T1000 (cell line): ENCODE results near the gene DOCK4.
A peak's percentile ranks its signal among the peaks of the same experiment; 100 is the strongest.
"Not testable (repeated sequence)": the region's sequence is repeated elsewhere in the genome, so short reads cannot be mapped to it uniquely, and the experiment has no call there.

ENCODE experiments used
- DNase-seq: peaks from one replicate; lab custom pipeline; 2025; ENCODE audit warnings: mixed read lengths; lab: John Stamatoyannopoulos, UW

The DOCK4 gene, protein sequence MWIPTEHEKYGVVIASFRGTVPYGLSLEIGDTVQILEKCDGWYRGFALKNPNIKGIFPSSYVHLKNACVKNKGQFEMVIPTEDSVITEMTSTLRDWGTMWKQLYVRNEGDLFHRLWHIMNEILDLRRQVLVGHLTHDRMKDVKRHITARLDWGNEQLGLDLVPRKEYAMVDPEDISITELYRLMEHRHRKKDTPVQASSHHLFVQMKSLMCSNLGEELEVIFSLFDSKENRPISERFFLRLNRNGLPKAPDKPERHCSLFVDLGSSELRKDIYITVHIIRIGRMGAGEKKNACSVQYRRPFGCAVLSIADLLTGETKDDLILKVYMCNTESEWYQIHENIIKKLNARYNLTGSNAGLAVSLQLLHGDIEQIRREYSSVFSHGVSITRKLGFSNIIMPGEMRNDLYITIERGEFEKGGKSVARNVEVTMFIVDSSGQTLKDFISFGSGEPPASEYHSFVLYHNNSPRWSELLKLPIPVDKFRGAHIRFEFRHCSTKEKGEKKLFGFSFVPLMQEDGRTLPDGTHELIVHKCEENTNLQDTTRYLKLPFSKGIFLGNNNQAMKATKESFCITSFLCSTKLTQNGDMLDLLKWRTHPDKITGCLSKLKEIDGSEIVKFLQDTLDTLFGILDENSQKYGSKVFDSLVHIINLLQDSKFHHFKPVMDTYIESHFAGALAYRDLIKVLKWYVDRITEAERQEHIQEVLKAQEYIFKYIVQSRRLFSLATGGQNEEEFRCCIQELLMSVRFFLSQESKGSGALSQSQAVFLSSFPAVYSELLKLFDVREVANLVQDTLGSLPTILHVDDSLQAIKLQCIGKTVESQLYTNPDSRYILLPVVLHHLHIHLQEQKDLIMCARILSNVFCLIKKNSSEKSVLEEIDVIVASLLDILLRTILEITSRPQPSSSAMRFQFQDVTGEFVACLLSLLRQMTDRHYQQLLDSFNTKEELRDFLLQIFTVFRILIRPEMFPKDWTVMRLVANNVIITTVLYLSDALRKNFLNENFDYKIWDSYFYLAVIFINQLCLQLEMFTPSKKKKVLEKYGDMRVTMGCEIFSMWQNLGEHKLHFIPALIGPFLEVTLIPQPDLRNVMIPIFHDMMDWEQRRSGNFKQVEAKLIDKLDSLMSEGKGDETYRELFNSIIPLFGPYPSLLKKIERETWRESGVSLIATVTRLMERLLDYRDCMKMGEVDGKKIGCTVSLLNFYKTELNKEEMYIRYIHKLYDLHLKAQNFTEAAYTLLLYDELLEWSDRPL (N-terminal part only)

GRCh38 chr7:112206238-112206990 lies at the start of gene DOCK4, which contains the start of gene ZNF277:
TSS of gene DOCK4 (minus strand) at chr7:112206399. CDS start at chr7:112206138, 261 bp downstream.
TSS of gene ZNF277 (plus strand) at chr7:112206695. CDS start at chr7:112206717, 22 bp downstream.
- peak; percentile 95 for DNase-seq

GRCh38 chr7:112255388-112255720 lies 49.2 kb upstream of the DOCK4 start:
- no peak for DNase-seq

GRCh38 chr7:112254709-112255387 lies 48.6 kb upstream of the DOCK4 start:
- no peak for DNase-seq

DNA sequence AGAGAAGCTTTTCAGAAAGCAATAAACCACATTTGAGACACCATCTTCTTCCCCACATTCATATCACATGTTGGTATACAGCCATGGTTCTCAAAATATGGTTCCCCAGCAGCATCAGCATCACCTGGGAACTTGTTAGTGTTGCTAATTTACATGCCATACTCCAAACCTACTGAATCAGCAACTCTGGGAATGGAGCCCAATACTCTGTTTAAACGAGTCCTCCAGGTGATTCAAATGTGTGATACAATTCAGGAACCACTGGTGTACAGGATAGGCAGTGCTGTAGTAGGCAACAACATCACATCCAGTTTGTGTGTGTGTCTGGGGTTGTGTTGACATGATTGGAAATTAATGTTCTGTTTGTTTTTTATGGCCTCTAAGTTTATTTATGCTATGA lies 48.0 kb upstream of the DOCK4 start:
- DNase-seq, result no peak

DNA sequence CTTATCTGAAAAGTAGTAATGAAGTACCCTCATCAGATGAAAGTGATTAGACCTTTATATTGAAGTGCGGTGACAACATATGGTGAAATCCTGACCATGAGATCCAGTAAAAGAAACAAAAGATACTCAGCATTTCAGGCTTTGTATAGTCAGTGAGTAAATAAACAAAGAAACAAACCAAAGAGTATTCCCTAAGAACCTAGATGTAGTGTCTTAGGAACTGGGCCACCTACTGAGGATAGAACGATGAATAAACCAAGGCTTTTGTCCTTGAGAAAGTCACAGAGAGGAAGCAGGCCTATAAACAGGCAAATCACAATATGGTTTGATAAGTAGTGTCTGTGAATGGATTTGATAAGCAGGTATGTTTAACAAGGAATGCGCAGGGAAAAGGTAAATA lies 46.5 kb upstream of the DOCK4 start:
- no peak for DNase-seq

- DNase-seq, result no peak
These were observed 45.9 kb upstream of the DOCK4 start for GRCh38 chr7:112252141-112252540.

DNA sequence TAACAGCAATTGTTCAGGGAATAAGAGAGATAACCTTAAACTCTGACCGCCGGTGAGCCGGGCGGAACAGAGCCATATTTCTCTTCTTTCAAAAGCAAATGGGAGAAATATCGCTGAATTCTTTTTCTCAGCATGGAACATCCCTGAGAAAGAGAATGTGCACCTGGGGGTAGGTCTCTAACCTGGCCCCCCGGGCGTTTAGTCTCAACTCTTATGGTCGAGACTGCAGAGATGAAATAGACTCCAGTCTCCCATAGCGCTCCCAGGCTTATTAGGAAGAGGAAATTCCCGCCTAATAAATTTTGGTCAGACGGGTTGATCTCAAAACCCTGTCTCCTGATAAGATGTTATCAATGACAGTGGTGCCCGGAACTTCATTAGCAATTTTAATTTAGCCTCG lies 43.8 kb upstream of the DOCK4 start:
- DNase-seq, result not testable (repeated sequence)

- no peak for DNase-seq
These were observed 42.4 kb upstream of the DOCK4 start for GRCh38 chr7:112248598-112248997.

DNA sequence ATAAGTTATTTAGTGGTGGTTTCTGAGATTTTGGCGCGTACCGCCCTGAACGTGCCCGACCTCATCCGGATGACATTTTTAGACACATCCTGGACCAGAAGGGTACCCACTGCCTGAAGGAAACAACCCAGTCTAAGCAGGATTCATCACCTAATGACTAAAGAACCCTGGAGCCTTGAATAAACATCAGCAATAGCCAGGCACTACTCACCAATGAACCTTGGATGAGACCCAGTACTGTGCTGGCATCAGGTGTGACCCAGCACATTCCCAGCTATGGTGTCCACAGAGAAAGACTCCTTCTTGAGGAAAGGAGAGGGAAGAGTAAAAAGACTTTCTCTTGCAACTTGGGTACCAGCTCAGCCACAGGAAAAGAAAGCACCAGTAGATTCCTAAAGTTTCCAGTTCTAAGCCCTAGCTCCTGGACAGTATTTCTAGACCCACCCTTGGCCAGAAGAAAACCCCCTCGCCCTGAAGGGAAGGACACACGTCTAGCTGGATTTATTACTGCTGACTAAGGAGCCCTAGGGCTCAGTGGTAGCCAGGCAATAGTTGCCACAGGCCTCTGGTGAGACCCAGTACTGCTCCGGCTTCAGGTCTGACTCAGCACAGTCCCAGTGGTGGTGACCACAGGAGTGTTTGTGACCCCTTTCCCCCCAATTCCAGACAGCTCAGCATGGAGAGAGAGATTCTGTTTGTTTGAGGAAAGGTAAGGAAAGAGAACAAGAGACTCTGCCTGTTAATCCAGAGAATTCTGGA lies 32.8 kb upstream of the DOCK4 start:
- peak; percentile 56 for DNase-seq

DNA sequence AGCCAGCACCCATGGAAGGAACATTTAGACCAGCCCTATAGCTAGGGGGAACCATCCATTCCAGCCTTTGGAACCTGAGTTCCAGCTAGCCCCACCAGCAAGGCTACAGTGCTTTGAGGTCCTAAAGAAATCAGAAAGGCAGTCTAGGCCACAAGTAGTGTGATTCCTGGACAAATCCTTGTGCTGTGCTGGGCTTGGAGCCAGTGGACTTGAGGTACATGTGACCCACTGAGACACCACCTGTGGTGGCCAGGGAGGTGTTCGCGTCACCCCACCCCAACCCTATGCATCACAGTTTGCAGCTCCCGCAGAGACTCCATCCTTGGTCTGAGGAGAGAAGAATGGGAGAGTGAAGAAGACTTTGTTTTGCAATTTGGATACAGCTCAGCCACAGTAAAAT lies 32.1 kb upstream of the DOCK4 start:
- DNase-seq, result no peak

DNA sequence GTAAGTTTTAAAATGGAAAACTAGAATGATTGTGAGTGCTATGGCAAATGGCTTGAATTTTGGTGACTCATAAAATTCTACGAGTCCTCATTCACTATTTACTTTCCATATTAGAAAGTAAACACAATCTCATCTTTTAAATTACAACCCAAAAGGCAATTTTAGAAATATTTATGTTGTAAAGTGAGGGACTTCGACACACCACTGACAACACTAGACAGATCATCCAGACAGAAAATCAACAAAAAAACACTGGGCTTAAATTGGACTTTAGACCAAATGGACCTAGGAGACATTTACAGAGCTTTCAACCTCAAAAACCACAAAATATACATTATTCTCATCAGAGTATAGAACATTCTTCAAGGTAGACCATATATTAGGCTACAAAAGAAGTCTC lies 30.4 kb upstream of the DOCK4 start:
- no peak for DNase-seq

DNA sequence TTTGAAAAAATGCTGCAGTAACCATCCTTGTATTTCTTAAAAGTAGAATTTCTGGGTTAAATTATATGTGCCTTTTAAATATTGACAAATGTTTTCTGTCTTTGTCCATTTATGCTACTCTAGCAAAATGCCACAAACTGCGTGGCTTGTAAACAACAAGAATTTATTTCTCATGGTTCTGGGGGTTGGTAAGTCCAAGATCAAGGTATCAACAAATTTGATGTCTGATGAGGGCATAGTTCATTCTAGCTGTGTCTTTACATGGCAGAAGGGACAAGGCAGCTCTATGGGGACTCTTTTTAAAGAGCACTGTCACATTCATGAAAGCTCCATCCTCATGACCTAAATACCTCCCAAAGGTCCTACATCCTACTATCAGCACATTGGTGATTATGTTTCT lies 27.9 kb upstream of the DOCK4 start:
- DNase-seq, result no peak

DNA sequence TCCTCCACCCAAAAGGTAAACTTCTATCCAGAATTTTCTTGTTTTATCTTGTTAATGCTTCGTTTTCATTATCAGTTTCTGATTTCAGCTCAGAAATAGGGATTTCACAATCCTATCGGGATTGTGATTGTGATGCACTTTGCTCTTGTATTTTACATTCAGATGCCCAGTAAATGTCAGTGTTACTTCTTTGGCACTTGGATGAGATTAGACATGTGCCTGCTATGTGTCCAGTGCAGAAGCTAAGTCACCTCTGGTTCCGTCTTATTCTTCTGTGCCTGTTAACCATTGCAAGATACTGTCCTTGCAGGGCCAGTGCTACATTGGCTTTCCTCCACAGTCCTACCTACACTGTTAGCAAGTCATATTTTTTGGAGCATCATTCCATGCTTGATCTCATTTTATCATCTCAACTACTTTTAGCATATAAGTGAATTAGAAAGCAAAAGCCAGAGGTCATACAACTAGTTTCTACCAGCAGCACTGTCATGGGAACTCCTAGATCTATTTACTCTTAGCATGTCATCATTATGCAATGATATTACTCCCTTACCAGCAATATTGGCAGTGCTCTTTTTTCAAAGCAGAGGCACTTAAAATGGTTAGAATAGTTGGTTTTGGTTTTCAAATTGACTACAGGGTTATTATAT lies 27.0 kb upstream of the DOCK4 start:
- DNase-seq, result no peak

DNA sequence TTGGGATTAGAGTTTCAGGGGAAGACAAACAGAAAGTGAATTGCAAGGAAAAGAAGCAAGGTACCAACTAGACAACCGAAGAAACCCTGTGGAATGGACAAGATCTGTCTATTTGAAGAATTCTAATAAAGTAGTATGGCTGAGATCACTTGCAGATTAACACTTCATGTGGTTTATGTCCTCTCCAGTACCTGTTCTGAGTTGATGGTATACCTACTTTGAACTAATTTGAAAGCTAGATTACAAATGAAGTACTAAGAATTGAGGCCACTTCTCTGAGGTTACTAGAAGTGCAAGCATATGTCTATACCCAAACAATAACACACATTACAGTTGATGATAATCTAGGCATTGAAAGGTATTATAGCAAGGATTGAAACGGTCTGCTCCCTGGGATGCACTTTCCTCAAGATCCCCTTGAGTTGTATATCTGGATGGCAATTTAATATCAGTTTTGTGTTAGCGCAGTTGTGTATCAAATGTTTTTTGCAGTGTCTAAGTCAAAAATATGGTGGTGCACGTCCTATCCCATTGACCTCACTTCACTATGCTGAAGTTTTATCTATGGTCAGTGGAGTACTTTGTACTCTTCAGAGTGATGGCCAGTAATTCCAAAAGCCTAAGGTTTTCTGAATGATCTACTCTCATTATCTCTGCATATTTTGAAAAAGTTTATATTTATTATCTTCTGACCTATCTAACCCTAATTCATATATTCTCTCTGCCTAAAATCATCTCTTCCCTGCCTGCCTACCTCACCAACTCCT lies 26.2 kb upstream of the DOCK4 start:
- no peak for DNase-seq

DNA sequence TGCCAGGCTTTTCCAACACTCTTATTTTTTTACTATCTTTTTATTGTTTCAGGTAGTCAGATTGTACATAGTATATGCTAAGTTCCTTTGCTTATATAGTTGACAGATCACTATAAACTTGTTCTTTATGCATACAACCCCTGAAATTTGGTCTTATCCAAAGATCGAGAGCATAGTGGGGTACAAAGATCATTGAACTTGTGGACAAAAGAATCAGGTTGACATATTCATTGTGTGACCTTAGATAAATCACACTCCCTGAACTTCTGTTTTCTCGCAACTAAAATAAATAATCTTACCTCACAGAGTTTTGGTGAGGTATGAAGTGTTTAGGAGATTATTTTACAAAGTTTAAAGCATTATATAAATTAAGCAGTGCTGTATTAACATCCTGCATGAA lies 22.4 kb upstream of the DOCK4 start:
- DNase-seq, result no peak

- DNase-seq, result no peak
These were observed 20.6 kb upstream of the DOCK4 start for GRCh38 chr7:112226701-112227276.

GRCh38 chr7:112225006-112225405 lies 18.8 kb upstream of the DOCK4 start:
- no peak for DNase-seq

GRCh38 chr7:112224186-112224585 lies 18.0 kb upstream of the DOCK4 start:
- DNase-seq, result no peak

GRCh38 chr7:112223310-112223709 lies 17.1 kb upstream of the DOCK4 start:
- no peak for DNase-seq
